Activated naive CD8-positive, alpha-beta T cell treated with anti-CD3 and anti-CD28 coated beads, Interleukin-2, amount 10 ng/mL, durations not matched to agents 7 days and 5 days (primary cell): ENCODE data around the gene SLC39A11. TPM values are rescaled to one million over a fixed set of nuclear protein-coding genes. Genes with fewer than 3 reads are reported as not detected.
"Not testable (repeated sequence)": the region's sequence is repeated elsewhere in the genome, so short reads cannot be mapped to it uniquely, and the experiment has no call there.

ENCODE experiments used
- ATAC-seq: fragments of 150-1000 bp; cut with Tn5 transposase; one replicate; pipeline ENCODE4 v1.10.0; 2021; ENCODE audit warnings: low read depth, moderate library complexity
- POLR2A ChIA-PET: fragments of 350-600 bp; sonication (Branson Sonifier 250); formaldehyde crosslinking; loops from one replicate; lab custom pipeline; 2021; ENCODE audit warnings: antibody characterized with exemption; lab: Charles Lee
- DNase-seq: peaks from one replicate; pipeline ENCODE4 v3.0.0; 2021
- H3K27ac Mint-ChIP-seq: one replicate; pipeline ENCODE4 v1.8.0; 2022; ENCODE audit warnings: mild to moderate bottlenecking, mixed read lengths
- H3K27me3 Mint-ChIP-seq: one replicate; pipeline ENCODE4 v1.8.0; 2022; ENCODE audit warnings: mild to moderate bottlenecking, moderate library complexity, mixed read lengths
- H3K36me3 Mint-ChIP-seq: one replicate; pipeline ENCODE4 v1.8.0; 2021; ENCODE audit warnings: mild to moderate bottlenecking, mixed read lengths
- H3K4me1 Mint-ChIP-seq: one replicate; pipeline ENCODE4 v1.8.0; 2021; ENCODE audit warnings: mixed read lengths
- H3K4me3 Mint-ChIP-seq: one replicate; pipeline ENCODE4 v1.8.0; 2022; ENCODE audit warnings: mild to moderate bottlenecking, moderate library complexity, mixed read lengths
- H3K9me3 Mint-ChIP-seq: one replicate; pipeline ENCODE4 v1.8.0; 2021; ENCODE audit warnings: mixed read lengths
- total RNA-seq, 2 experiments: library from RNA; stranded (reverse); gene quantifications; one replicate each; pipeline ENCODE4 v1.2.3, GENCODE V29; 2021

The SLC39A11 gene
- total RNA-seq, 2 experiments from 2014 or later, result 18.2 to 18.8 TPM

GRCh38 chr17:73099511-73099910 lies 7.0 kb upstream of the SLC39A11 start:
- POLR2A ChIA-PET, result no interaction called here
- Mint-ChIP-seq H3K27me3 (peaks cover 16% of the 10 kb centered on the region), H3K36me3 (no peaks in the 10 kb centered on the region), H3K9me3 (no peaks in the 10 kb centered on the region), H3K4me1 (no peaks in the 10 kb centered on the region), H3K4me3 (no peak overlapping the region), H3K27ac (no peak overlapping the region)
- DNase-seq (no peak), ATAC-seq (no peak)

GRCh38 chr17:73098919-73099318 lies 6.4 kb upstream of the SLC39A11 start:
- H3K36me3 Mint-ChIP-seq, result no peaks in the 10 kb centered on the region
- ATAC-seq (no peak), DNase-seq (no peak)
- H3K4me1 Mint-ChIP-seq, result no peaks in the 10 kb centered on the region
- H3K4me3 Mint-ChIP-seq, result no peak overlapping the region
- no peaks in the 10 kb centered on the region for H3K9me3 Mint-ChIP-seq
- H3K27me3 Mint-ChIP-seq, result peaks cover 16% of the 10 kb centered on the region
- POLR2A ChIA-PET, result no interaction called here
- no peak overlapping the region for H3K27ac Mint-ChIP-seq

GRCh38 chr17:73097973-73098765 lies 5.7 kb upstream of the SLC39A11 start:
- H3K9me3 Mint-ChIP-seq, H3K27ac Mint-ChIP-seq, ATAC-seq, H3K4me3 Mint-ChIP-seq, H3K36me3 Mint-ChIP-seq, H3K4me1 Mint-ChIP-seq, POLR2A ChIA-PET, DNase-seq: not testable (repeated sequence)
- H3K27me3 Mint-ChIP-seq, result peaks cover 16% of the 10 kb centered on the region

- Mint-ChIP-seq H3K4me3 (no peak overlapping the region), H3K4me1 (peaks cover 7% of the 10 kb centered on the region), H3K36me3 (no peaks in the 10 kb centered on the region), H3K9me3 (no peaks in the 10 kb centered on the region), H3K27ac (no peak overlapping the region), H3K27me3 (peaks cover 16% of the 10 kb centered on the region)
- no peak for DNase-seq
- POLR2A ChIA-PET, result no interaction called here
- ATAC-seq, result no peak
These were observed 4.4 kb upstream of the SLC39A11 start for GRCh38 chr17:73096866-73097265.

- Mint-ChIP-seq H3K9me3 (no peaks in the 10 kb centered on the region), H3K27ac (no peak overlapping the region), H3K27me3 (peaks cover 16% of the 10 kb centered on the region), H3K4me1 (peaks cover 12% of the 10 kb centered on the region), H3K36me3 (no peaks in the 10 kb centered on the region), H3K4me3 (no peak overlapping the region)
- DNase-seq, result no peak
- POLR2A ChIA-PET, result no interaction called here
- no peak for ATAC-seq
These were observed 3.7 kb upstream of the SLC39A11 start for GRCh38 chr17:73096211-73096610.

- Mint-ChIP-seq H3K4me3 (no peak overlapping the region), H3K9me3 (no peaks in the 10 kb centered on the region), H3K4me1 (peaks cover 16% of the 10 kb centered on the region), H3K36me3 (peaks cover 4% of the 10 kb centered on the region), H3K27me3 (peaks cover 5% of the 10 kb centered on the region), H3K27ac (no peak overlapping the region)
- DNase-seq, result no peak
- no peak for ATAC-seq
- POLR2A ChIA-PET, result interaction anchor here (0.6 to 1.7 kb wide), 3 partner anchors 18 to 366 kb away, joined by 3 to 5 read pairs (median 4); no protein-coding TSS in a partner anchor
These were observed 798 bp upstream of the SLC39A11 start for GRCh38 chr17:73093286-73093685.

GRCh38 chr17:73091770-73092522 lies 542 bp downstream of the SLC39A11 start:
- peaks cover 14% of the 10 kb centered on the region for H3K36me3 Mint-ChIP-seq
- POLR2A ChIA-PET, result interaction anchor here (1.7 kb wide), 1 partner anchor 365 kb away, joined by 4 read pairs; no protein-coding TSS in a partner anchor
- ATAC-seq (no peak), DNase-seq (peak; percentile 33)
- peak overlapping the region; percentile 99 for H3K27ac Mint-ChIP-seq
- H3K4me3 Mint-ChIP-seq, result peak overlapping the region; percentile 100
- H3K27me3 Mint-ChIP-seq, result peaks cover 5% of the 10 kb centered on the region
- H3K4me1 Mint-ChIP-seq, result peaks cover 16% of the 10 kb centered on the region
- no peaks in the 10 kb centered on the region for H3K9me3 Mint-ChIP-seq

GRCh38 chr17:73091410-73091769 lies 1.1 kb downstream of the SLC39A11 start:
- peaks cover 16% of the 10 kb centered on the region for H3K36me3 Mint-ChIP-seq
- DNase-seq (no peak), ATAC-seq (no peak)
- peaks cover 16% of the 10 kb centered on the region for H3K4me1 Mint-ChIP-seq
- peak overlapping the region; percentile 100 for H3K4me3 Mint-ChIP-seq
- no peaks in the 10 kb centered on the region for H3K9me3 Mint-ChIP-seq
- POLR2A ChIA-PET, result no interaction called here
- peaks cover 5% of the 10 kb centered on the region for H3K27me3 Mint-ChIP-seq
- no peak overlapping the region for H3K27ac Mint-ChIP-seq

GRCh38 chr17:73090396-73091202 lies 1.9 kb downstream of the SLC39A11 start:
- H3K36me3 Mint-ChIP-seq, result peaks cover 23% of the 10 kb centered on the region
- H3K27me3 Mint-ChIP-seq, result peaks cover 3% of the 10 kb centered on the region
- H3K4me3 Mint-ChIP-seq, result peak overlapping the region; percentile 27
- H3K4me1 Mint-ChIP-seq, result peaks cover 16% of the 10 kb centered on the region
- H3K27ac Mint-ChIP-seq, result no peak overlapping the region
- peaks cover 2% of the 10 kb centered on the region for H3K9me3 Mint-ChIP-seq
- no peak for DNase-seq
- no peak for ATAC-seq
- POLR2A ChIA-PET, result no interaction called here

- Mint-ChIP-seq H3K4me1 (peaks cover 16% of the 10 kb centered on the region), H3K9me3 (peaks cover 2% of the 10 kb centered on the region), H3K27ac (no peak overlapping the region), H3K27me3 (no peaks in the 10 kb centered on the region), H3K4me3 (no peak overlapping the region), H3K36me3 (peaks cover 31% of the 10 kb centered on the region)
- DNase-seq, result no peak
- POLR2A ChIA-PET, result no interaction called here
- ATAC-seq, result no peak
These were observed 2.9 kb downstream of the SLC39A11 start for GRCh38 chr17:73089322-73090317.

- no peak for DNase-seq
- H3K27me3 Mint-ChIP-seq, result no peaks in the 10 kb centered on the region
- H3K4me1 Mint-ChIP-seq, result peaks cover 16% of the 10 kb centered on the region
- H3K36me3 Mint-ChIP-seq, result peaks cover 38% of the 10 kb centered on the region
- no peak for ATAC-seq
- H3K4me3 Mint-ChIP-seq, result no peak overlapping the region
- H3K9me3 Mint-ChIP-seq, result peaks cover 2% of the 10 kb centered on the region
- POLR2A ChIA-PET, result no interaction called here
- no peak overlapping the region for H3K27ac Mint-ChIP-seq
These were observed 3.9 kb downstream of the SLC39A11 start for GRCh38 chr17:73088561-73088960.

- POLR2A ChIA-PET, result no interaction called here
These were observed 9.1 kb downstream of the SLC39A11 start for GRCh38 chr17:73083432-73083831.

More at GRCh38 chr17:73083432-73083831, 9.1 kb downstream of the SLC39A11 start:
- peaks cover 59% of the 10 kb centered on the region for H3K36me3 Mint-ChIP-seq
- DNase-seq, result no peak
- H3K27ac Mint-ChIP-seq, result no peak overlapping the region
- no peak overlapping the region for H3K4me3 Mint-ChIP-seq
- ATAC-seq, result no peak
- peaks cover 3% of the 10 kb centered on the region for H3K9me3 Mint-ChIP-seq
- H3K27me3 Mint-ChIP-seq, result no peaks in the 10 kb centered on the region
- H3K4me1 Mint-ChIP-seq, result peaks cover 1% of the 10 kb centered on the region
